ENCODE results near the gene HIRIP3.

HIRIP3 gene

GRCh38 chr16:30003670-30004423, 8.4 kb upstream of the HIRIP3 start:
- DNase-seq (ENCODE audit: low read depth), result no peak
- no peak overlapping the region for H3K4me3 ChIP-seq (ENCODE audit: low read depth, low read length)
- TF ChIP-seq MYC (IDR thresholded peaks at IDR 0.05; ENCODE audit: low read depth, low read length) (no peak), MAX (IDR thresholded peaks at IDR 0.05; ENCODE audit: low read depth, low read length) (no peak), CTCF (IDR thresholded peaks at IDR 0.05; ENCODE audit: low read depth, low read length) (no peak), POLR2A (IDR thresholded peaks at IDR 0.05; ENCODE audit: extremely low read depth, insufficient read length) (no peak)

GRCh38 chr16:30002614-30003346, 7.4 kb upstream of the HIRIP3 start:
- H3K4me3 ChIP-seq (ENCODE audit: low read depth, low read length), result no peak overlapping the region
- DNase-seq (ENCODE audit: low read depth), result no peak
- no peak for TF ChIP-seq MAX (IDR thresholded peaks at IDR 0.05; ENCODE audit: low read depth, low read length)
- no peak for TF ChIP-seq POLR2A (IDR thresholded peaks at IDR 0.05; ENCODE audit: extremely low read depth, insufficient read length)
- no peak for TF ChIP-seq MYC (IDR thresholded peaks at IDR 0.05; ENCODE audit: low read depth, low read length)
- TF ChIP-seq CTCF (IDR thresholded peaks at IDR 0.05; ENCODE audit: low read depth, low read length), result no peak

- DNase-seq (ENCODE audit: low read depth), result no peak
- H3K4me3 ChIP-seq (ENCODE audit: low read depth, low read length), result no peak overlapping the region
- TF ChIP-seq MAX (IDR thresholded peaks at IDR 0.05; ENCODE audit: low read depth, low read length), result no peak
- TF ChIP-seq POLR2A (IDR thresholded peaks at IDR 0.05; ENCODE audit: extremely low read depth, insufficient read length), result no peak
- TF ChIP-seq CTCF (IDR thresholded peaks at IDR 0.05; ENCODE audit: low read depth, low read length), result no peak
- no peak for TF ChIP-seq MYC (IDR thresholded peaks at IDR 0.05; ENCODE audit: low read depth, low read length)
Observed at GRCh38 chr16:30000735-30001631, 5.6 kb upstream of the HIRIP3 start.

- no peak for TF ChIP-seq CTCF (IDR thresholded peaks at IDR 0.05; ENCODE audit: low read depth, low read length)
- TF ChIP-seq POLR2A (IDR thresholded peaks at IDR 0.05; ENCODE audit: extremely low read depth, insufficient read length), result no peak
- H3K4me3 ChIP-seq (ENCODE audit: low read depth, low read length), result no peak overlapping the region
- DNase-seq (ENCODE audit: low read depth), result no peak
Observed at GRCh38 chr16:29999605-30000004, 4.2 kb upstream of the HIRIP3 start.

GRCh38 chr16:29996766-29997250, 1.4 kb upstream of the HIRIP3 start:
- no peak for TF ChIP-seq MYC (IDR thresholded peaks at IDR 0.05; ENCODE audit: low read depth, low read length)
- TF ChIP-seq POLR2A (IDR thresholded peaks at IDR 0.05; ENCODE audit: extremely low read depth, insufficient read length), result no peak
- no peak for TF ChIP-seq MAX (IDR thresholded peaks at IDR 0.05; ENCODE audit: low read depth, low read length)
- TF ChIP-seq CTCF (IDR thresholded peaks at IDR 0.05; ENCODE audit: low read depth, low read length), result no peak
- DNase-seq (ENCODE audit: low read depth), result peak; percentile 42
- peak overlapping the region; percentile 79 for H3K4me3 ChIP-seq (ENCODE audit: low read depth, low read length)
